Dermis blood vessel endothelial cell (primary cell): ENCODE data around the gene BLVRB. TPM values are rescaled to one million over a fixed set of nuclear protein-coding genes. Genes with fewer than 3 reads are reported as not detected.
"Not testable (repeated sequence)": the region's sequence is repeated elsewhere in the genome, so short reads cannot be mapped to it uniquely, and the experiment has no call there.

ENCODE experiments used
- DNase-seq: peaks from one replicate; pipeline ENCODE4 v3.0.0; 2010
- total RNA-seq: library from RNA; depleted of rRNA; stranded (reverse); fragments of >200 nt; gene quantifications from 2 replicates; pipeline ENCODE4 v1.2.3, GENCODE V29; 2014

BLVRB gene
- total RNA-seq, 1 donor from 2014 or later = 58.7 TPM

GRCh38 chr19:40421993-40422747, 43.4 kb downstream of the BLVRB start:
- no peak for DNase-seq

- peak; percentile 94 for DNase-seq
These were observed 44.5 kb downstream of the BLVRB start for GRCh38 chr19:40420766-40421765.

GRCh38 chr19:40420451-40420765, 45.1 kb downstream of the BLVRB start:
- no peak for DNase-seq

- no peak for DNase-seq
These were observed 45.8 kb downstream of the BLVRB start for GRCh38 chr19:40419780-40420179.

- DNase-seq = no peak
These were observed 46.4 kb downstream of the BLVRB start for GRCh38 chr19:40419066-40419612.

GRCh38 chr19:40418040-40418439, 47.5 kb downstream of the BLVRB start:
- no peak for DNase-seq

- DNase-seq = no peak
These were observed 47.9 kb downstream of the BLVRB start for GRCh38 chr19:40417643-40417981.

- DNase-seq = peak; percentile 48
These were observed 48.5 kb downstream of the BLVRB start for GRCh38 chr19:40416918-40417642.

GRCh38 chr19:40415768-40416167, 49.8 kb downstream of the BLVRB start:
- no peak for DNase-seq

- DNase-seq = no peak
These were observed 50.7 kb downstream of the BLVRB start for GRCh38 chr19:40414542-40415535.

- no peak for DNase-seq
These were observed 52.2 kb downstream of the BLVRB start, which contains the start of gene PRX for GRCh38 chr19:40413291-40413845. Gene PRX (minus strand): TSS chr19:40413378. CDS start chr19:40407932, 5,446 bp downstream.

GRCh38 chr19:40412866-40413265, 52.7 kb downstream of the BLVRB start:
- DNase-seq = no peak

GRCh38 chr19:40411958-40412499, 53.5 kb downstream of the BLVRB start:
- DNase-seq = no peak

GRCh38 chr19:40411125-40411842, 54.3 kb downstream of the BLVRB start:
- DNase-seq = no peak

- DNase-seq = no peak
These were observed 55.5 kb downstream of the BLVRB start for GRCh38 chr19:40410030-40410389.

GRCh38 chr19:40408598-40408925, 57.0 kb downstream of the BLVRB start:
- not testable (repeated sequence) for DNase-seq

- DNase-seq = no peak
These were observed 57.6 kb downstream of the BLVRB start for GRCh38 chr19:40407714-40408597.

- peak; percentile 93 for DNase-seq
These were observed 62.1 kb downstream of the BLVRB start for GRCh38 chr19:40403262-40403984.

- no peak for DNase-seq
These were observed 65.0 kb downstream of the BLVRB start for GRCh38 chr19:40400559-40400958.
